ENCODE measurements around the gene DLK1. TPM values are rescaled to one million over a fixed set of nuclear protein-coding genes. Genes with fewer than 3 reads are reported as not detected.
A peak's percentile ranks its signal among the peaks of the same experiment; 100 is the strongest.

Gene DLK1
- total and polyA plus RNA-seq, 2 of the 13 experiments (the other 11 are each of a cell fraction or from before 2014, with no cell fraction given), result 95.5 to 312 TPM

DNA sequence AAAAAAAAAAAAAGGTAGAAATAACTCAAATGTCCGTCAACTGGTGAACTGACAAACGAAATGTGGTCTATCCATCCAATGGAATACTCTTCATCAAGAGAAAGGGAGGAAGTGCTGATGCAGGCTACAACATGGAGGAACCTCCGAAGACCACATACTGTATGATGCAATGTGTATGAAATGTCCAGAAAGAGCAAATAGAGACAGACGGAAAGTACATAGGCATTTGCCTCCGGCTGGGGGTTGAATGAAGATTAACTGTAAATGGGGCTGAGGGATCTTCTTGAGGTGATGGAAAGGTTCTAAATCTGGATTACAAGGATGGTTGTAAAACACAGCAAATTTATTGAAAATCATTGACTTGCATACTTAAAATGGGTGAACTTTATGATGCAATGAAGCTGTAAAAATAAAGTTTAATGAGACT is 35.4 kb downstream of the DLK1 start (continued):
- TF ChIP-seq SRSF4 (IDR thresholded peaks at IDR 0.05; ENCODE audit: low read depth, low read length, poor library complexity, severe bottlenecking) (no peak), ZNF430 (CRISPR knock-in tag; IDR thresholded peaks at IDR 0.05) (no peak), FOSL2 (CRISPR knock-in tag; IDR thresholded peaks at IDR 0.05) (peak; percentile 52), ZNF614 (CRISPR knock-in tag; IDR thresholded peaks at IDR 0.05; ENCODE audit: borderline replicate concordance) (0 out of 2 replicates have a peak, but pooled peaks have one; percentile 64), MIER3 (CRISPR knock-in tag; IDR thresholded peaks at IDR 0.05; ENCODE audit: borderline replicate concordance) (peak; percentile 33; the same call in 1 of the 2 replicates), AGO1 (IDR thresholded peaks at IDR 0.05; ENCODE audit: low read depth, low read length, poor library complexity, severe bottlenecking) (no peak), ZSCAN12 (CRISPR knock-in tag; IDR thresholded peaks at IDR 0.05) (no peak), PRMT3 (CRISPR knock-in tag; IDR thresholded peaks at IDR 0.05; ENCODE audit: borderline replicate concordance, low read depth) (no peak), IRF2 (CRISPR knock-in tag; IDR thresholded peaks at IDR 0.05) (peak; percentile 45; the same call in 1 of the 2 replicates), SOX13 (IDR thresholded peaks at IDR 0.05) (no peak), SOX13 (CRISPR knock-in tag; conservative IDR thresholded peaks at IDR 0.05 in 1 of 2, IDR thresholded peaks at IDR 0.05 in 1 of 2) (peak in 1 of 2 experiments; percentile 65; a peak in 2 of 4 replicates), ETV5 (CRISPR knock-in tag; IDR thresholded peaks at IDR 0.05; ENCODE audit: borderline replicate concordance) (peak; percentile 58; the same call in 1 of the 2 replicates), RCOR2 (CRISPR knock-in tag; IDR thresholded peaks at IDR 0.05) (no peak), HOXA3 (CRISPR knock-in tag; IDR thresholded peaks at IDR 0.05) (peak; percentile 88), ERF (CRISPR knock-in tag; IDR thresholded peaks at IDR 0.05) (0 out of 2 replicates have a peak, but pooled peaks have one; percentile 40), SAFB2 (CRISPR knock-in tag; IDR thresholded peaks at IDR 0.05; ENCODE audit: borderline replicate concordance, low read depth) (no peak), ZNF264 (CRISPR knock-in tag; IDR thresholded peaks at IDR 0.05) (0 out of 2 replicates have a peak, but pooled peaks have one; percentile 66), ZNF816 (CRISPR knock-in tag; IDR thresholded peaks at IDR 0.05; ENCODE audit: borderline replicate concordance) (no peak), FOXP1 (IDR thresholded peaks at IDR 0.05) (no peak), FOXP1 (CRISPR knock-in tag; IDR thresholded peaks at IDR 0.05) (peak; percentile 49; the same call in 1 of the 2 replicates)
- TF ChIP-seq, protein P1, sequence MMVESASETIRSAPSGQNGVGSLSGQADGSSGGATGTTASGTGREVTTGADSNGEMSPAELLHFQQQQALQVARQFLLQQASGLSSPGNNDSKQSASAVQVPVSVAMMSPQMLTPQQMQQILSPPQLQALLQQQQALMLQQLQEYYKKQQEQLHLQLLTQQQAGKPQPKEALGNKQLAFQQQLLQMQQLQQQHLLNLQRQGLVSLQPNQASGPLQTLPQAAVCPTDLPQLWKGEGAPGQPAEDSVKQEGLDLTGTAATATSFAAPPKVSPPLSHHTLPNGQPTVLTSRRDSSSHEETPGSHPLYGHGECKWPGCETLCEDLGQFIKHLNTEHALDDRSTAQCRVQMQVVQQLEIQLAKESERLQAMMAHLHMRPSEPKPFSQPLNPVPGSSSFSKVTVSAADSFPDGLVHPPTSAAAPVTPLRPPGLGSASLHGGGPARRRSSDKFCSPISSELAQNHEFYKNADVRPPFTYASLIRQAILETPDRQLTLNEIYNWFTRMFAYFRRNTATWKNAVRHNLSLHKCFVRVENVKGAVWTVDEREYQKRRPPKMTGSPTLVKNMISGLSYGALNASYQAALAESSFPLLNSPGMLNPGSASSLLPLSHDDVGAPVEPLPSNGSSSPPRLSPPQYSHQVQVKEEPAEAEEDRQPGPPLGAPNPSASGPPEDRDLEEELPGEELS (CRISPR knock-in tag; IDR thresholded peaks at IDR 0.05), result peak; percentile 25; the same call in 1 of the 2 replicates
- TF ChIP-seq, protein P2, sequence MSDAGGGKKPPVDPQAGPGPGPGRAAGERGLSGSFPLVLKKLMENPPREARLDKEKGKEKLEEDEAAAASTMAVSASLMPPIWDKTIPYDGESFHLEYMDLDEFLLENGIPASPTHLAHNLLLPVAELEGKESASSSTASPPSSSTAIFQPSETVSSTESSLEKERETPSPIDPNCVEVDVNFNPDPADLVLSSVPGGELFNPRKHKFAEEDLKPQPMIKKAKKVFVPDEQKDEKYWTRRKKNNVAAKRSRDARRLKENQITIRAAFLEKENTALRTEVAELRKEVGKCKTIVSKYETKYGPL (CRISPR knock-in tag; IDR thresholded peaks at IDR 0.05), result no peak
- TF ChIP-seq, protein P3, sequence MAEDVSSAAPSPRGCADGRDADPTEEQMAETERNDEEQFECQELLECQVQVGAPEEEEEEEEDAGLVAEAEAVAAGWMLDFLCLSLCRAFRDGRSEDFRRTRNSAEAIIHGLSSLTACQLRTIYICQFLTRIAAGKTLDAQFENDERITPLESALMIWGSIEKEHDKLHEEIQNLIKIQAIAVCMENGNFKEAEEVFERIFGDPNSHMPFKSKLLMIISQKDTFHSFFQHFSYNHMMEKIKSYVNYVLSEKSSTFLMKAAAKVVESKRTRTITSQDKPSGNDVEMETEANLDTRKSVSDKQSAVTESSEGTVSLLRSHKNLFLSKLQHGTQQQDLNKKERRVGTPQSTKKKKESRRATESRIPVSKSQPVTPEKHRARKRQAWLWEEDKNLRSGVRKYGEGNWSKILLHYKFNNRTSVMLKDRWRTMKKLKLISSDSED (CRISPR knock-in tag; IDR thresholded peaks at IDR 0.05), result no peak
